Endothelial cell of umbilical vein (primary cell): ENCODE data around the gene ADAMTS6. TPM values are rescaled to one million over a fixed set of nuclear protein-coding genes. Genes with fewer than 3 reads are reported as not detected.

Source experiments
- BruUV-seq: library from RNA; stranded (reverse); fragments of 400-500 nt; replicated peaks from 2 replicates; lab custom pipeline; 2021; lab: Mats Ljungman, UMichigan
- CTCF ChIA-PET: fragments of 300-600, 350-600 bp; sonication (Branson Sonifier 250); formaldehyde crosslinking; loops from one replicate; lab custom pipeline; 2021; ENCODE audit warnings: antibody characterized with exemption, inconsistent platforms; lab: Charles Lee
- POLR2A ChIA-PET: fragments of 300-600, 350-600 bp; sonication (Branson Sonifier 250); formaldehyde crosslinking; loops from one replicate; lab custom pipeline; 2021; ENCODE audit warnings: antibody characterized with exemption, inconsistent platforms; lab: Charles Lee
- DNase-seq: peaks from one replicate; pipeline ENCODE4 v3.0.0-alpha.2; 2011; ENCODE audit warnings: low read depth, low spot score
- FAIRE-seq: peaks from 2 replicates; lab custom pipeline; 2011; peaks lifted over from hg19 to GRCh38; lab: Jason Lieb, UNC
- H2AFZ ChIP-seq: 2 replicates; pipeline ENCODE4 v1.6.0; 2012; ENCODE audit warnings: low read depth, low read length, control low read depth, inconsistent platforms
- H3K27ac ChIP-seq: 2 replicates; pipeline ENCODE4 v1.5.1; 2011; ENCODE audit warnings: low read depth, mild to moderate bottlenecking, control low read depth, low read length, moderate library complexity; ENCODE audit not compliant: insufficient read depth
- H3K27me3 ChIP-seq, 2 experiments: 2 replicates each; pipeline versions ENCODE4 v1.6.0 to v1.6.1; 2011; ENCODE audit warnings: low read length in 2 of 2, mixed read lengths in 1 of 2; ENCODE audit not compliant: control insufficient read depth in 2 of 2, insufficient read depth in 2 of 2
- H3K36me3 ChIP-seq, 2 experiments: 2 replicates in 1 of 2; 3 replicates in 1 of 2; pipeline ENCODE4 v1.5.1; 2011; ENCODE audit warnings: low read length in 2 of 2, mild to moderate bottlenecking in 1 of 2, moderate library complexity in 1 of 2; ENCODE audit not compliant: control insufficient read depth in 2 of 2, insufficient read depth in 2 of 2; ENCODE audit errors: extremely low read depth in 1 of 2
- H3K4me1 ChIP-seq: 3 replicates; pipeline ENCODE4 v1.5.1; 2011; ENCODE audit warnings: mild to moderate bottlenecking, low read length; ENCODE audit not compliant: control insufficient read depth, insufficient read depth; ENCODE audit errors: extremely low read depth
- H3K4me2 ChIP-seq: 2 replicates; pipeline ENCODE4 v1.6.1; 2011; ENCODE audit warnings: low read length, control low read depth, mixed read lengths; ENCODE audit not compliant: insufficient read depth
- H3K4me3 ChIP-seq, 3 experiments: fragments of 200-600 bp in 1 of 3; sonication (generic), shearing (Covaris generic) in 1 of 3; replicated peaks in 1 of 3; 2 replicates each; pipeline ENCODE4 v1.5.1; 2011 to 2016; ENCODE audit warnings: control low read depth in 3 of 3, low read length in 3 of 3, mild to moderate bottlenecking in 2 of 3, inconsistent platforms in 1 of 3, low read depth in 1 of 3, moderate library complexity in 1 of 3; ENCODE audit not compliant: insufficient read depth in 1 of 3
- H3K79me2 ChIP-seq: 2 replicates; pipeline ENCODE4 v1.6.0; 2012; ENCODE audit warnings: low read length, inconsistent platforms; ENCODE audit not compliant: control insufficient read depth, insufficient read depth
- H3K9ac ChIP-seq: replicated peaks from 2 replicates; pipeline ENCODE3; 2011; ENCODE audit warnings: low read length, control low read depth; ENCODE audit not compliant: insufficient read depth; ENCODE audit errors: extremely low read depth
- H3K9me1 ChIP-seq: replicated peaks from 3 replicates; pipeline ENCODE4 v1.6.0; 2011; ENCODE audit warnings: mild to moderate bottlenecking, low read length; ENCODE audit not compliant: control insufficient read depth, insufficient read depth; ENCODE audit errors: extremely low read depth
- H3K9me3 ChIP-seq: replicated peaks from 2 replicates; pipeline ENCODE4 v1.5.1; 2012; ENCODE audit warnings: low read length, inconsistent platforms; ENCODE audit not compliant: control insufficient read depth, insufficient read depth
- H4K20me1 ChIP-seq: replicated peaks from 2 replicates; pipeline ENCODE3; 2011; ENCODE audit warnings: mild to moderate bottlenecking, low read length; ENCODE audit not compliant: control insufficient read depth, insufficient read depth; ENCODE audit errors: extremely low read depth
- EZH2 ChIP-seq: IDR thresholded peaks from 2 replicates; pipeline ENCODE4 v1.6.1; 2012; ENCODE audit warnings: borderline replicate concordance, low read depth, mild to moderate bottlenecking, moderate library complexity, low read length, inconsistent platforms; ENCODE audit not compliant: severe bottlenecking
- FOS ChIP-seq: IDR thresholded peaks from 2 replicates; pipeline ENCODE4 v1.6.1; 2011; ENCODE audit warnings: mild to moderate bottlenecking, low read length, moderate library complexity, borderline replicate concordance; ENCODE audit not compliant: insufficient read depth
- GATA2 ChIP-seq: IDR thresholded peaks from 2 replicates; pipeline ENCODE4 v1.7.0; 2011; ENCODE audit warnings: low read depth, mild to moderate bottlenecking, moderate library complexity, mixed read lengths, low read length; ENCODE audit not compliant: insufficient read length, insufficient read depth
- JUN ChIP-seq: IDR thresholded peaks from 2 replicates; pipeline ENCODE4 v1.6.1; 2011; ENCODE audit warnings: borderline replicate concordance, low read depth; ENCODE audit not compliant: insufficient read length, insufficient read depth
- MYC ChIP-seq: IDR thresholded peaks from one replicate; pipeline ENCODE4 v1.6.1; 2011; ENCODE audit warnings: mild to moderate bottlenecking, low read depth, low read length
- POLR2A ChIP-seq: IDR thresholded peaks from 2 replicates; pipeline ENCODE4 v1.6.1; 2012; ENCODE audit warnings: low read depth, mild to moderate bottlenecking, control low read depth, low read length
- POLR2AphosphoS5 ChIP-seq: IDR thresholded peaks from 2 replicates; pipeline ENCODE4 v1.6.1; 2012; ENCODE audit warnings: low read depth, mild to moderate bottlenecking, control low read depth, low read length, moderate library complexity; ENCODE audit not compliant: insufficient read depth
- dilution Hi-C: fragments of 300-500 bp; cut with MboI; formaldehyde crosslinking; loops from one replicate; pipeline ENCODE4 v1.15.0; 2019; ENCODE audit warnings: low sequenced_read_pairs; ENCODE audit not compliant: extremely low pct_ligation_motif_present
- intact Hi-C: fragments of 100-400 bp; cut with micrococcal nuclease; formaldehyde crosslinking; loops from one replicate; pipeline ENCODE4 v1.10.0; 2022
- polyA plus RNA-seq, 4 experiments: library from polyadenylated mRNA; depleted of rRNA in 3 of 4; stranded (reverse) in 3 of 4; unstranded in 1 of 4; fragments of >200 nt; gene quantifications; 2 replicates each; pipeline versions ENCODE4 v1.2.1 to v1.2.3, GENCODE V29; 2011 to 2012; ENCODE audit warnings: missing spikeins in 1 of 4
- total RNA-seq: library from RNA; stranded (reverse); gene quantifications from 2 replicates; pipeline ENCODE4 v1.2.3, GENCODE V29; 2021
- TF ChIP-seq, protein P1 (sequence below), 2 donors: IDR thresholded peaks; 1 replicate in 1 of 2; 2 replicates in 1 of 2; pipeline ENCODE4 v1.5.1; 2011; ENCODE audit warnings: low read length in 2 of 2, mild to moderate bottlenecking in 2 of 2, moderate library complexity in 2 of 2, control low read depth in 1 of 2, inconsistent platforms in 1 of 2, low read depth in 1 of 2; ENCODE audit not compliant: insufficient read depth in 1 of 2; ENCODE audit errors: extremely low read depth in 1 of 2
- TF ChIP-seq, protein P2 (sequence below): IDR thresholded peaks from 2 replicates; pipeline ENCODE4 v1.6.1; 2011; ENCODE audit not compliant: insufficient read depth, insufficient read length

Gene ADAMTS6
- total and polyA plus RNA-seq, 2 donors (not counting 3 experiments of a cell fraction or from before 2014, with no cell fraction given) = 20.4 to 43.4 TPM

GRCh38 chr5:65391591-65391990 is 90.1 kb downstream of the ADAMTS6 start:
- intact Hi-C loops = no loop called here

DNA sequence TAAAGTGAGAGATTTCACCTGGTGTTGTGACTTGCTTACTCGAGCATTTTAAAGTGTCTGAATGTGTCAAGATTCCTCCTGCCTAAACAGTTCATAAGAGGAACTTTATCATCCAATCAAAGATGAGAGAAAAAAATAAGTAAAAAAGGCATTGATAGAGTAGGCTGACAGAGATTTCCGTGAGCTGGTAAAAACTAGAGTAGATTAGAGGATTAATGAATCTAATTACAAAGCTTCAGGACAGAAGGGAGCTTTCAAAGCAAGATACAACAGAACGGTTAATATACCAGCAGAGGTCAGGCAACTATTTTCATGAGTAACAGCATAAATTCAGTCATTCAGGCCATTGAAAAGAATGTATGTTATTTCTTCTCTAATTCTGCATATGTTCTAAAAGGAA is 91.5 kb downstream of the ADAMTS6 start:
- intact Hi-C loops (no loop called here), dilution Hi-C loops (no loop called here)
- Histone ChIP-seq H2AFZ (no peak overlapping the region), H3K27me3 (no peaks in the 10 kb centered on the region), H3K9me3 (no peaks in the 10 kb centered on the region), H4K20me1 (no peaks in the 10 kb centered on the region), H3K36me3 (peaks cover 0 to 9% of the 10 kb centered on the region in 2 experiments), H3K9me1 (no peaks in the 10 kb centered on the region), H3K4me2 (no peak overlapping the region), H3K27ac (no peak overlapping the region), H3K4me3 (no peak overlapping the region), H3K79me2 (peaks cover 2% of the 10 kb centered on the region), H3K9ac (no peak overlapping the region), H3K4me1 (no peaks in the 10 kb centered on the region)
- FAIRE-seq (no peak), DNase-seq (no peak)
- ChIA-PET CTCF (interaction anchor here (1.7 kb wide), 1 partner anchor 93 kb away, joined by 6 read pairs; no protein-coding TSS in a partner anchor), POLR2A (no interaction called here)
- TF ChIP-seq POLR2AphosphoS5 (no peak), FOS (no peak), JUN (no peak), EZH2 (no peak), MYC (no peak), GATA2 (no peak)
- TF ChIP-seq, protein P1, sequence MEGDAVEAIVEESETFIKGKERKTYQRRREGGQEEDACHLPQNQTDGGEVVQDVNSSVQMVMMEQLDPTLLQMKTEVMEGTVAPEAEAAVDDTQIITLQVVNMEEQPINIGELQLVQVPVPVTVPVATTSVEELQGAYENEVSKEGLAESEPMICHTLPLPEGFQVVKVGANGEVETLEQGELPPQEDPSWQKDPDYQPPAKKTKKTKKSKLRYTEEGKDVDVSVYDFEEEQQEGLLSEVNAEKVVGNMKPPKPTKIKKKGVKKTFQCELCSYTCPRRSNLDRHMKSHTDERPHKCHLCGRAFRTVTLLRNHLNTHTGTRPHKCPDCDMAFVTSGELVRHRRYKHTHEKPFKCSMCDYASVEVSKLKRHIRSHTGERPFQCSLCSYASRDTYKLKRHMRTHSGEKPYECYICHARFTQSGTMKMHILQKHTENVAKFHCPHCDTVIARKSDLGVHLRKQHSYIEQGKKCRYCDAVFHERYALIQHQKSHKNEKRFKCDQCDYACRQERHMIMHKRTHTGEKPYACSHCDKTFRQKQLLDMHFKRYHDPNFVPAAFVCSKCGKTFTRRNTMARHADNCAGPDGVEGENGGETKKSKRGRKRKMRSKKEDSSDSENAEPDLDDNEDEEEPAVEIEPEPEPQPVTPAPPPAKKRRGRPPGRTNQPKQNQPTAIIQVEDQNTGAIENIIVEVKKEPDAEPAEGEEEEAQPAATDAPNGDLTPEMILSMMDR (IDR thresholded peaks at IDR 0.05; ENCODE audit: extremely low read depth in 1 of 2, insufficient read depth in 1 of 2, low read depth in 1 of 2, low read length in 2 of 2) = no peak
- TF ChIP-seq, protein P2, sequence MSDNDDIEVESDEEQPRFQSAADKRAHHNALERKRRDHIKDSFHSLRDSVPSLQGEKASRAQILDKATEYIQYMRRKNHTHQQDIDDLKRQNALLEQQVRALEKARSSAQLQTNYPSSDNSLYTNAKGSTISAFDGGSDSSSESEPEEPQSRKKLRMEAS = no peak
- BruUV-seq = no TSS peak

More at GRCh38 chr5:65391591-65391990, 90.1 kb downstream of the ADAMTS6 start:
- H3K27ac ChIP-seq = no peak overlapping the region
- dilution Hi-C loops = no loop called here
- no peak overlapping the region for H3K4me3 ChIP-seq
- H3K27me3 ChIP-seq = no peaks in the 10 kb centered on the region
- H3K79me2 ChIP-seq = peaks cover 2% of the 10 kb centered on the region
- POLR2A ChIA-PET = no interaction called here
- BruUV-seq = no TSS peak
- no peaks in the 10 kb centered on the region for H3K9me3 ChIP-seq
- FAIRE-seq = no peak
- no peaks in the 10 kb centered on the region for H4K20me1 ChIP-seq
- peaks cover 7% of the 10 kb centered on the region for H3K4me1 ChIP-seq
- H3K36me3 ChIP-seq = peaks cover 0 to 9% of the 10 kb centered on the region in 2 experiments
- H2AFZ ChIP-seq = no peak overlapping the region
- H3K4me2 ChIP-seq = no peak overlapping the region
- DNase-seq = no peak
- no peak overlapping the region for H3K9ac ChIP-seq
- CTCF ChIA-PET = no interaction called here
- TF ChIP-seq EZH2 = no peak
- TF ChIP-seq, protein P1 (IDR thresholded peaks at IDR 0.05; ENCODE audit: extremely low read depth in 1 of 2, insufficient read depth in 1 of 2, low read depth in 1 of 2, low read length in 2 of 2) = no peak
- TF ChIP-seq JUN = no peak
- no peak for TF ChIP-seq FOS
- no peak for TF ChIP-seq MYC
- no peak for TF ChIP-seq POLR2A
- H3K9me1 ChIP-seq = no peaks in the 10 kb centered on the region
